Astrocyte (in vitro differentiated cells and primary cell): ENCODE data around the gene SPATA31E1. TPM values are rescaled to one million over a fixed set of nuclear protein-coding genes. Genes with fewer than 3 reads are reported as not detected.
A peak's percentile ranks its signal among the peaks of the same experiment; 100 is the strongest.

Experiments used
- DNase-seq: peaks from one replicate; pipeline ENCODE4 v3.0.0-alpha.2; 2010; ENCODE audit warnings: low read depth
- FAIRE-seq: peaks from 2 replicates; lab custom pipeline; 2011; peaks lifted over from hg19 to GRCh38; lab: Jason Lieb, UNC
- H2AFZ ChIP-seq: 2 replicates; pipeline ENCODE4 v1.6.0; 2012; ENCODE audit warnings: low read depth, low read length, inconsistent platforms
- H3K27ac ChIP-seq: 2 replicates; pipeline ENCODE4 v1.5.1; 2011; ENCODE audit warnings: low read depth, low read length, inconsistent platforms
- H3K27me3 ChIP-seq: 2 replicates; pipeline ENCODE4 v1.6.0; 2011; ENCODE audit warnings: low read length, inconsistent platforms; ENCODE audit not compliant: insufficient read depth
- H3K36me3 ChIP-seq: 2 replicates; pipeline ENCODE4 v1.5.1; 2011; ENCODE audit warnings: low read length, inconsistent platforms; ENCODE audit not compliant: insufficient read depth
- H3K4me1 ChIP-seq: 2 replicates; pipeline ENCODE4 v1.5.1; 2011; ENCODE audit warnings: low read length, inconsistent platforms; ENCODE audit not compliant: insufficient read depth
- H3K4me2 ChIP-seq: 2 replicates; pipeline ENCODE4 v1.6.0; 2012; ENCODE audit warnings: low read length, inconsistent platforms
- H3K4me3 ChIP-seq: 2 replicates; pipeline ENCODE4 v1.5.1; 2011; ENCODE audit warnings: low read depth, mild to moderate bottlenecking, low read length, inconsistent platforms; ENCODE audit not compliant: insufficient read depth
- H3K79me2 ChIP-seq: 2 replicates; pipeline ENCODE4 v1.6.0; 2012; ENCODE audit warnings: mild to moderate bottlenecking, low read length, inconsistent platforms; ENCODE audit not compliant: insufficient read depth
- H3K9ac ChIP-seq: 2 replicates; pipeline ENCODE4 v1.6.0; 2012; ENCODE audit warnings: mild to moderate bottlenecking, low read length, inconsistent platforms
- H3K9me3 ChIP-seq: 2 replicates; pipeline ENCODE4 v1.5.1; 2012; ENCODE audit warnings: low read depth, mild to moderate bottlenecking, low read length, inconsistent platforms; ENCODE audit not compliant: insufficient read depth
- H4K20me1 ChIP-seq: 2 replicates; pipeline ENCODE4 v1.6.0; 2012; ENCODE audit warnings: low read length, inconsistent platforms; ENCODE audit not compliant: insufficient read depth
- H3K27ac Mint-ChIP-seq: one replicate; pipeline ENCODE4 v1.8.0; 2021; ENCODE audit warnings: mild to moderate bottlenecking, mixed read lengths; ENCODE audit not compliant: unreplicated experiment
- H3K27me3 Mint-ChIP-seq: one replicate; pipeline ENCODE4 v1.8.0; 2021; ENCODE audit warnings: low read depth, mixed read lengths; ENCODE audit not compliant: unreplicated experiment
- H3K36me3 Mint-ChIP-seq: one replicate; pipeline ENCODE4 v1.8.0; 2021; ENCODE audit warnings: low read depth, mixed read lengths; ENCODE audit not compliant: unreplicated experiment
- H3K4me1 Mint-ChIP-seq: one replicate; pipeline ENCODE4 v1.8.0; 2021; ENCODE audit warnings: low read depth, mixed read lengths; ENCODE audit not compliant: unreplicated experiment
- H3K4me3 Mint-ChIP-seq: one replicate; pipeline ENCODE4 v1.8.0; 2021; ENCODE audit warnings: mild to moderate bottlenecking, moderate library complexity, mixed read lengths; ENCODE audit not compliant: unreplicated experiment
- H3K9me3 Mint-ChIP-seq: one replicate; pipeline ENCODE4 v1.8.0; 2021; ENCODE audit warnings: mild to moderate bottlenecking, mixed read lengths; ENCODE audit not compliant: unreplicated experiment
- EZH2 ChIP-seq: IDR thresholded peaks from 2 replicates; pipeline ENCODE4 v1.6.1; 2012; ENCODE audit warnings: mild to moderate bottlenecking, low read length, inconsistent platforms; ENCODE audit not compliant: insufficient read depth
- total RNA-seq: library from RNA; stranded (reverse); gene quantifications from 2 replicates; pipeline ENCODE4 v1.2.1, GENCODE V29; 2021
- TF ChIP-seq, protein P1 (sequence below): IDR thresholded peaks from 2 replicates; pipeline ENCODE4 v1.5.1; 2011; ENCODE audit warnings: low read depth, mild to moderate bottlenecking, inconsistent platforms, low read length, moderate library complexity; ENCODE audit not compliant: insufficient read depth

SPATA31E1 gene
- total RNA-seq, 1 donor from 2014 or later = not detected

- no peak for FAIRE-seq
- Histone ChIP-seq H3K79me2 (no peaks in the 10 kb centered on the region), H3K4me2 (no peak overlapping the region), H3K4me3 (no peak overlapping the region), H3K9ac (no peak overlapping the region), H3K9me3 (no peaks in the 10 kb centered on the region), H3K27me3 (no peaks in the 10 kb centered on the region), H2AFZ (no peak overlapping the region), H3K27ac (no peak overlapping the region), H4K20me1 (no peaks in the 10 kb centered on the region), H3K4me1 (peaks cover 8% of the 10 kb centered on the region), H3K36me3 (no peaks in the 10 kb centered on the region)
- TF ChIP-seq EZH2 = no peak
- TF ChIP-seq, protein P1, sequence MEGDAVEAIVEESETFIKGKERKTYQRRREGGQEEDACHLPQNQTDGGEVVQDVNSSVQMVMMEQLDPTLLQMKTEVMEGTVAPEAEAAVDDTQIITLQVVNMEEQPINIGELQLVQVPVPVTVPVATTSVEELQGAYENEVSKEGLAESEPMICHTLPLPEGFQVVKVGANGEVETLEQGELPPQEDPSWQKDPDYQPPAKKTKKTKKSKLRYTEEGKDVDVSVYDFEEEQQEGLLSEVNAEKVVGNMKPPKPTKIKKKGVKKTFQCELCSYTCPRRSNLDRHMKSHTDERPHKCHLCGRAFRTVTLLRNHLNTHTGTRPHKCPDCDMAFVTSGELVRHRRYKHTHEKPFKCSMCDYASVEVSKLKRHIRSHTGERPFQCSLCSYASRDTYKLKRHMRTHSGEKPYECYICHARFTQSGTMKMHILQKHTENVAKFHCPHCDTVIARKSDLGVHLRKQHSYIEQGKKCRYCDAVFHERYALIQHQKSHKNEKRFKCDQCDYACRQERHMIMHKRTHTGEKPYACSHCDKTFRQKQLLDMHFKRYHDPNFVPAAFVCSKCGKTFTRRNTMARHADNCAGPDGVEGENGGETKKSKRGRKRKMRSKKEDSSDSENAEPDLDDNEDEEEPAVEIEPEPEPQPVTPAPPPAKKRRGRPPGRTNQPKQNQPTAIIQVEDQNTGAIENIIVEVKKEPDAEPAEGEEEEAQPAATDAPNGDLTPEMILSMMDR = no peak
- H3K36me3 Mint-ChIP-seq = peaks cover 2% of the 10 kb centered on the region
- H3K9me3 Mint-ChIP-seq = no peaks in the 10 kb centered on the region
- H3K27me3 Mint-ChIP-seq = peaks cover 12% of the 10 kb centered on the region
- DNase-seq = no peak
- peaks cover 8% of the 10 kb centered on the region for H3K4me1 Mint-ChIP-seq
- peak overlapping the region; percentile 18 for H3K27ac Mint-ChIP-seq
- no peak overlapping the region for H3K4me3 Mint-ChIP-seq
Observed at GRCh38 chr9:87868635-87869034, 14.0 kb upstream of the SPATA31E1 start.

GRCh38 chr9:87869082-87869481, 13.6 kb upstream of the SPATA31E1 start:
- Histone ChIP-seq H3K27ac (no peak overlapping the region), H3K79me2 (no peaks in the 10 kb centered on the region), H3K27me3 (no peaks in the 10 kb centered on the region), H3K4me2 (no peak overlapping the region), H3K4me3 (no peak overlapping the region), H3K4me1 (peaks cover 8% of the 10 kb centered on the region), H2AFZ (no peak overlapping the region), H4K20me1 (no peaks in the 10 kb centered on the region), H3K9me3 (no peaks in the 10 kb centered on the region), H3K36me3 (no peaks in the 10 kb centered on the region), H3K9ac (no peak overlapping the region)
- no peak for FAIRE-seq
- H3K27ac Mint-ChIP-seq = peak overlapping the region; percentile 18
- TF ChIP-seq, protein P1 = no peak
- no peak for TF ChIP-seq EZH2
- H3K9me3 Mint-ChIP-seq = no peaks in the 10 kb centered on the region
- peaks cover 13% of the 10 kb centered on the region for H3K4me1 Mint-ChIP-seq
- no peak for DNase-seq
- peaks cover 12% of the 10 kb centered on the region for H3K27me3 Mint-ChIP-seq
- peaks cover 2% of the 10 kb centered on the region for H3K36me3 Mint-ChIP-seq
- H3K4me3 Mint-ChIP-seq = no peak overlapping the region

- Histone ChIP-seq H3K79me2 (no peaks in the 10 kb centered on the region), H3K27ac (no peak overlapping the region), H2AFZ (no peak overlapping the region), H3K4me1 (peaks cover 8% of the 10 kb centered on the region), H3K4me3 (no peak overlapping the region), H3K36me3 (no peaks in the 10 kb centered on the region), H4K20me1 (no peaks in the 10 kb centered on the region), H3K9ac (no peak overlapping the region), H3K27me3 (no peaks in the 10 kb centered on the region), H3K4me2 (no peak overlapping the region), H3K9me3 (no peaks in the 10 kb centered on the region)
- Mint-ChIP-seq H3K4me3 (no peak overlapping the region), H3K36me3 (peaks cover 2% of the 10 kb centered on the region), H3K4me1 (peaks cover 11% of the 10 kb centered on the region), H3K27me3 (peaks cover 13% of the 10 kb centered on the region), H3K27ac (no peak overlapping the region), H3K9me3 (peaks cover 2% of the 10 kb centered on the region)
- no peak for TF ChIP-seq EZH2
- TF ChIP-seq, protein P1 = no peak
- no peak for FAIRE-seq
- DNase-seq = no peak
Observed at GRCh38 chr9:87871425-87872078, 11.1 kb upstream of the SPATA31E1 start.
